HG03045 (cell line): Measurements from ENCODE around the gene FBXO7.

ENCODE experiments used
- ATAC-seq: cut with Tn5 transposase; IDR thresholded peaks from one replicate; pipeline ENCODE4 v1.9.1; 2021; ENCODE audit warnings: mild to moderate bottlenecking, moderate library complexity; ENCODE audit not compliant: unreplicated experiment

Gene FBXO7

GRCh38 chr22:32531228-32531627 lies 56.6 kb downstream of the FBXO7 start:
- ATAC-seq = no peak

GRCh38 chr22:32531931-32532819 lies 57.6 kb downstream of the FBXO7 start:
- no peak for ATAC-seq

- no peak for ATAC-seq
Measured at GRCh38 chr22:32532820-32533128, 58.2 kb downstream of the FBXO7 start.

- ATAC-seq = no peak
Measured at GRCh38 chr22:32533265-32534111, 58.9 kb downstream of the FBXO7 start.

GRCh38 chr22:32534252-32535235 lies 59.9 kb downstream of the FBXO7 start:
- no peak for ATAC-seq

- no peak for ATAC-seq
Measured at GRCh38 chr22:32535531-32536190, 61.0 kb downstream of the FBXO7 start.

- no peak for ATAC-seq
Measured at GRCh38 chr22:32536352-32536751, 61.7 kb downstream of the FBXO7 start.

GRCh38 chr22:32538521-32538920 lies 63.9 kb downstream of the FBXO7 start:
- no peak for ATAC-seq

- no peak for ATAC-seq
Measured at GRCh38 chr22:32539631-32540421, 65.2 kb downstream of the FBXO7 start.

GRCh38 chr22:32541481-32541880 lies 66.9 kb downstream of the FBXO7 start:
- ATAC-seq = no peak

GRCh38 chr22:32542066-32542676 lies 67.6 kb downstream of the FBXO7 start:
- no peak for ATAC-seq

- ATAC-seq = no peak
Measured at GRCh38 chr22:32542677-32543357, 68.2 kb downstream of the FBXO7 start.

GRCh38 chr22:32544953-32545558 lies 70.4 kb downstream of the FBXO7 start:
- ATAC-seq = no peak

GRCh38 chr22:32545801-32546200 lies 71.2 kb downstream of the FBXO7 start:
- ATAC-seq = no peak

GRCh38 chr22:32546496-32546895 lies 71.9 kb downstream of the FBXO7 start:
- no peak for ATAC-seq

- no peak for ATAC-seq
Measured at GRCh38 chr22:32546935-32547334, 72.3 kb downstream of the FBXO7 start.

- no peak for ATAC-seq
Measured at GRCh38 chr22:32548039-32548438, 73.4 kb downstream of the FBXO7 start.
